Neural cell (in vitro differentiated cells): Measurements from ENCODE around the gene ASIC4.

Experiments
- EP300 ChIP-seq: fragments of 450-650 bp; conservative IDR thresholded peaks from 2 replicates; pipeline ENCODE4 v1.6.1; 2014; ENCODE audit warnings: antibody characterized with exemption, mild to moderate bottlenecking, moderate library complexity; ENCODE audit not compliant: poor library complexity, severe bottlenecking
- EZH2 ChIP-seq: fragments of 200-600, 300-800 bp; shearing (Covaris generic), sonication (generic); IDR thresholded peaks from 2 replicates; pipeline ENCODE4 v1.6.1; 2014; ENCODE audit warnings: antibody characterized with exemption, low read length, borderline replicate concordance, mild to moderate bottlenecking; ENCODE audit not compliant: insufficient read depth, poor library complexity, severe bottlenecking
- MXI1 ChIP-seq: fragments of 450-650 bp; conservative IDR thresholded peaks from 2 replicates; pipeline ENCODE4 v1.6.1; 2014; ENCODE audit warnings: antibody characterized with exemption, mild to moderate bottlenecking; ENCODE audit not compliant: poor library complexity, severe bottlenecking
- POLR2AphosphoS5 ChIP-seq: IDR thresholded peaks from 2 replicates; pipeline ENCODE4 v1.6.1; 2012
- REST ChIP-seq: IDR thresholded peaks from 2 replicates; pipeline ENCODE4 v1.6.1; 2012; ENCODE audit warnings: borderline replicate concordance
- SMC3 ChIP-seq: fragments of 450-650 bp; conservative IDR thresholded peaks from 2 replicates; pipeline ENCODE4 v1.6.1; 2014; ENCODE audit warnings: antibody characterized with exemption, mild to moderate bottlenecking, moderate library complexity; ENCODE audit not compliant: poor library complexity
- TAF1 ChIP-seq: IDR thresholded peaks from 2 replicates; pipeline ENCODE4 v1.6.1; 2012; ENCODE audit warnings: low read depth
- TF ChIP-seq, protein P1 (sequence below): fragments of 450-650 bp; IDR thresholded peaks from 2 replicates; pipeline ENCODE4 v1.5.1; 2014; ENCODE audit warnings: antibody characterized with exemption, mild to moderate bottlenecking, moderate library complexity; ENCODE audit not compliant: poor library complexity, severe bottlenecking

GRCh38 chr2:219473511-219473910 is 40.8 kb upstream of the ASIC4 start:
- TF ChIP-seq, protein P1, sequence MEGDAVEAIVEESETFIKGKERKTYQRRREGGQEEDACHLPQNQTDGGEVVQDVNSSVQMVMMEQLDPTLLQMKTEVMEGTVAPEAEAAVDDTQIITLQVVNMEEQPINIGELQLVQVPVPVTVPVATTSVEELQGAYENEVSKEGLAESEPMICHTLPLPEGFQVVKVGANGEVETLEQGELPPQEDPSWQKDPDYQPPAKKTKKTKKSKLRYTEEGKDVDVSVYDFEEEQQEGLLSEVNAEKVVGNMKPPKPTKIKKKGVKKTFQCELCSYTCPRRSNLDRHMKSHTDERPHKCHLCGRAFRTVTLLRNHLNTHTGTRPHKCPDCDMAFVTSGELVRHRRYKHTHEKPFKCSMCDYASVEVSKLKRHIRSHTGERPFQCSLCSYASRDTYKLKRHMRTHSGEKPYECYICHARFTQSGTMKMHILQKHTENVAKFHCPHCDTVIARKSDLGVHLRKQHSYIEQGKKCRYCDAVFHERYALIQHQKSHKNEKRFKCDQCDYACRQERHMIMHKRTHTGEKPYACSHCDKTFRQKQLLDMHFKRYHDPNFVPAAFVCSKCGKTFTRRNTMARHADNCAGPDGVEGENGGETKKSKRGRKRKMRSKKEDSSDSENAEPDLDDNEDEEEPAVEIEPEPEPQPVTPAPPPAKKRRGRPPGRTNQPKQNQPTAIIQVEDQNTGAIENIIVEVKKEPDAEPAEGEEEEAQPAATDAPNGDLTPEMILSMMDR = no peak
- no peak for TF ChIP-seq POLR2AphosphoS5
- TF ChIP-seq REST = no peak
- no peak for TF ChIP-seq EZH2
- no peak for TF ChIP-seq EP300
- no peak for TF ChIP-seq MXI1
- TF ChIP-seq SMC3 = no peak
- TF ChIP-seq TAF1 = no peak
